Measurements from ENCODE around the gene ATRNL1.

DNA sequence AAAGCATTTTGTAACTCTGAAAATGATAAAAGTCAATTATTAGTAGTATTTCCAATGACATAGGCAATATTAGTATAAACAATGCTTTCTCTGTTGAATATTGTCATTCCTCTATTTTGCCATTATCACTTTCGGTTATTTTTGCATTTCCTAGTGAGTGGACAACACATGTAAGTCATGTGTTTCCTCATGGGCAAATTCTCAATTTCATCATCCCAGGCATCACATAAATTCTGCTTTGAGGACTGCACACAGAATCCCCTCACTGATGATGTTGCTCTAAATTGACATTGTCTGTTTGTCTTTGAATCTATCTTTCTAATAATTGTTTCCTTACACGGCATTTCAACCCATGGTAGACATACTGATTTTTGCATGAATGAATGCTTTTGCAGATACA is 842.6 kb downstream of the ATRNL1 start:
- TF ChIP-seq, protein P1, sequence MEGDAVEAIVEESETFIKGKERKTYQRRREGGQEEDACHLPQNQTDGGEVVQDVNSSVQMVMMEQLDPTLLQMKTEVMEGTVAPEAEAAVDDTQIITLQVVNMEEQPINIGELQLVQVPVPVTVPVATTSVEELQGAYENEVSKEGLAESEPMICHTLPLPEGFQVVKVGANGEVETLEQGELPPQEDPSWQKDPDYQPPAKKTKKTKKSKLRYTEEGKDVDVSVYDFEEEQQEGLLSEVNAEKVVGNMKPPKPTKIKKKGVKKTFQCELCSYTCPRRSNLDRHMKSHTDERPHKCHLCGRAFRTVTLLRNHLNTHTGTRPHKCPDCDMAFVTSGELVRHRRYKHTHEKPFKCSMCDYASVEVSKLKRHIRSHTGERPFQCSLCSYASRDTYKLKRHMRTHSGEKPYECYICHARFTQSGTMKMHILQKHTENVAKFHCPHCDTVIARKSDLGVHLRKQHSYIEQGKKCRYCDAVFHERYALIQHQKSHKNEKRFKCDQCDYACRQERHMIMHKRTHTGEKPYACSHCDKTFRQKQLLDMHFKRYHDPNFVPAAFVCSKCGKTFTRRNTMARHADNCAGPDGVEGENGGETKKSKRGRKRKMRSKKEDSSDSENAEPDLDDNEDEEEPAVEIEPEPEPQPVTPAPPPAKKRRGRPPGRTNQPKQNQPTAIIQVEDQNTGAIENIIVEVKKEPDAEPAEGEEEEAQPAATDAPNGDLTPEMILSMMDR (IDR thresholded peaks at IDR 0.05; ENCODE audit: low read length): no peak
- TF ChIP-seq EZH2 (optimal IDR thresholded peaks at IDR 0.05; ENCODE audit: low read depth, low read length): no peak
- no peak for TF ChIP-seq EZH2phosphoT487 (IDR thresholded peaks at IDR 0.05; ENCODE audit: low read length)

Data from MM.1S (cell line).